ENCODE results near the gene TMEM266.

Gene TMEM266

DNA sequence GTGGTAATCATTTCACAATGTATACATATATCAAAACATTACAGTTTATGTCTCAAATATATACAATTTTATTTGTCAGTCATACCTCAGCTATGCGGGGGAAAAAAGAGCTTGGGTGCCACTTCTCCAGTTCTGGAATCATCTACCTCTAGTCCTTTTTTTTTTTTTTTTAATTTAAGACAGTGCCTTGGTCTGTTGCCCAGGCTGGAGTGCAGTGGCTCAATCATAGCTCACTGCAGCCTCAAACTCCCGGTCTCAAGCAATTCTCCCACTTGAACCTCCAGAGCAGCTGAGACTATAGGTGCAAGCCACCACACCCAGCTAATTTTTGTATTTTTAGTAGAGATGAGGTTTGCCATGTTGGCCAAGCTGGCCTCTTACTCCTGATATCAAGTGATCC, 67.4 kb downstream of the TMEM266 start:
- no peak for DNase-seq (ENCODE audit: low read depth in 3 of 3)

GRCh38 chr15:76127880-76128279, 68.1 kb downstream of the TMEM266 start:
- DNase-seq (ENCODE audit: low read depth in 3 of 3) = no peak

GRCh38 chr15:76134537-76134936, 74.8 kb downstream of the TMEM266 start:
- DNase-seq (ENCODE audit: low read depth in 3 of 3) = no peak

DNA sequence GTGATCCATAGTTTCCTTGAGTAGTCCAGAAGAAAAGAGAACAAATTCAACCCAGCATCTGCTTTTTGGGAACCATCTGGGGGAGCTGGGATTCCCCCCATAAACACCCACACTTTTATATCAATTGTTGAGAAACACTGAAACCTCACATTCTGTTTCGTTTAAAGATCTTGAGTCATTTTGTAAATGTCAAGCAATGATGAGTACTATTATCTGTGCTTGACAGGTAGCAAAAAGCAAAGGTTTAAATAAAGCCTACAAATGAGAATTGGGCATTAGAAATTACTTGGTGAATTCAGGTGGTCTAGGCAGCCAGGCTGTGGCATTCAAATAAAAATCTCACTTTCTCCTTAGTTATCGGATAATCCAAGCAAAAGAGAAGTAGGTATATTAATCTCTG, 75.7 kb downstream of the TMEM266 start:
- no peak for DNase-seq (ENCODE audit: low read depth in 3 of 3)

GRCh38 chr15:76138436-76138835, 78.7 kb downstream of the TMEM266 start:
- DNase-seq (ENCODE audit: low read depth in 3 of 3) = no peak

DNA sequence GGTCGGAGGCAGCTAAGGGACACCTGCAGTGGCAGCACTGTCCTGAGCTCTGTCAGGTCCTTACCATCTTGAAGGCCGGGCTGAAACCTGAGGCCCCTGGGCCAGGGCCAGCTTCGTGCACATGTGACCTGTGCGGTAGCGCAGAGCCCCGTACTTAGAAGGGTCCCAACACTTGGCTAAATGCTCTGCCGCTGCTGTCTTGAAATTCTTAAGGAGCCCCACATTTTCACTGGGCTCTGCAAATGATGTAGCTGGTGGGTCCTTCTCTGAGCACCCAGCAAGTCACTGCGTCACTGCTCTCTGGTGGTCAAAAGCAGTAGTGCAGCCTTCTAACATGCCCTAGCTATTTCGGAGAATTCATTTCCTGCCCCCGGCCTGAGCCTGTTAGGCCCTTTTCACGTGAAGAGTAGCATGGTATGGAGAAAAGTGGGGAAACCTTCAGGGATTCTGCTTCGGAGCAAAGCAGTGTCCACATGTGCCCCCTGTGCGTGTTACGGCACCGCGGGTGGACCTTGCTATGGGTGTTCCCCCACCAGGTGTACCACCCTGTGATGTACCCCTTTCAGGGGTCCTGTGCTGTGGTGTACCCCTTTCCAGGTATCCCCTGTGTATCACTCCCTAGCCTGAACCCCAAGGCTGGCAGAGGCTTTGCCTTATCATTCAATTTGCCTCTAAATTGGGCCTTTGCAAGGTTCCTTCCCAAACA, 79.7 kb downstream of the TMEM266 start:
- peak; percentile 58 to 71 (median 66) for DNase-seq (ENCODE audit: low read depth in 3 of 3)

GRCh38 chr15:76140074-76140464, 80.3 kb downstream of the TMEM266 start:
- DNase-seq (ENCODE audit: low read depth in 3 of 3) = no peak

GRCh38 chr15:76146812-76147211, 87.0 kb downstream of the TMEM266 start:
- no peak for DNase-seq (ENCODE audit: low read depth in 3 of 3)

GRCh38 chr15:76147906-76148570, 88.3 kb downstream of the TMEM266 start:
- peak; percentile 44 to 71 (median 45) for DNase-seq (ENCODE audit: low read depth in 3 of 3)

- no peak for DNase-seq (ENCODE audit: low read depth in 3 of 3)
Observed at GRCh38 chr15:76149291-76149915, 89.6 kb downstream of the TMEM266 start.

- DNase-seq (ENCODE audit: low read depth in 3 of 3) = no peak
Observed at GRCh38 chr15:76150513-76150912, 90.7 kb downstream of the TMEM266 start.

- DNase-seq (ENCODE audit: low read depth in 3 of 3) = peak; percentile 71 to 85 (median 71)
Observed at GRCh38 chr15:76150971-76151598, 91.3 kb downstream of the TMEM266 start.

- DNase-seq (ENCODE audit: low read depth in 3 of 3) = no peak
Observed at GRCh38 chr15:76151599-76151974, 91.8 kb downstream of the TMEM266 start.

DNA sequence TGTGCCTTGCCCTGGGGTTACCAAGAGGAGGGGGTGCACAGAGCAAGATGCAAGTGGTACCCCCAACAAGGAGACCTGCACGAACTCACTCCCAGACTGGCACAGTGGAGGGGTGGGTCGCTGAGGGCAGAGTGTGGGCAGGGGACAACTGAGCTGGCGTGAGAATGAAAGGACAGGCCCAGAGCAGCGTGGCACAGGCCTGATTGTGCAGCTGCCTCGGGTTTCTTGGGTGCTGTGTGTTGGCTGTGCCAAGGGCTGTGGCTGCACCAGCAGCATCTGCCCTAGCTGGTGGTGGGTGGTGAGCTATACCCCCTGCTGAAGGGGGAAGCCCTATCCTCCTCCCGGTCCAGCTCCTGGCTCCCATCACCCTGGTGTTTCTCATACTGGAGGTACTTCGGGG, 92.4 kb downstream of the TMEM266 start:
- no peak for DNase-seq (ENCODE audit: low read depth in 3 of 3)

DNA sequence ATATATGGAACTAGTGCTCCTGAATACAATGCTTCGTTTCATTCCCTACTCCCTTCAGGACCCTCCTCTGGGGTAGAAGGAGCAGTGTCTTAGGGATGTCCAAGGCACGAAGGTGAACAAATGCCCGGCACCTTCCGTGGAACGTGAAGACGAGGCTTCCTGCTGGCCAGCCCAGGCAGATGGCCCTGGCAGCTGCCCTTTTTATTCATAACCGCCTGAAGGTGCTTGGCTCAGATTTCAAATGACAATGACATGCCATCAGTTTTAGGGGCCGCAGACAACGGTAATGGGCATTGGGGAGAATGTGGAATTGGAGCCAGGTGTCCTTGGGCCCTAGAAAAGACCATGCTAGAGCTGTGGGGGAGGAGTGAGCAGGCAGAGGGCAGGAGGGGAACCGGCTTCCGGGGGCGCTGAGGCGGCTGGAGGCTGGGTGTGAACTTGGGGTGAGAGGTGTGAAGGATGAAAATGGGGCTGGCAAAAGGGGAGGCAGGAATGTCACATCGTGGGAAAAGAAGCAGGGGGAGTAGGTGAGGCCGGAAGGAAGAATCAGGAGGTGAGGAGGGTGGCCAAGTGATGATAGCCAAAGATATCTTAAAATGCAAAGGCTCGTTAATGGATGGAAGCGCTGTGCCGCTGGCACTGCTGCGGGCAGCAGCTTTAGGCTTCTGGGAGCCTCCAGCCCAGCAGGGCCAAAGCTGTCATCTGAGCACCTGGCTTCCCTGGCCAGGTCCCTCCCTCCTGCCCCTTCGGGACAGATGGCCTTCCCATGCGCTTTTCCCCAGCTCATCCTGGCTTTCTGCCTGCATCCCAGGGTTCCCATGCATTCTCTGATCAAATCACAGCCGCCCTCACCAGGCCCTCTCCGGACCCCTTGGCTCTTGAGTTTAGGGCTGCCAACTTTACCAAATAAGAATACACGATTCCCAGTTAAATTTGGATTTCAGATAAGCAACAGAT, 93.7 kb downstream of the TMEM266 start:
- no peak for DNase-seq (ENCODE audit: low read depth in 3 of 3)

DNA sequence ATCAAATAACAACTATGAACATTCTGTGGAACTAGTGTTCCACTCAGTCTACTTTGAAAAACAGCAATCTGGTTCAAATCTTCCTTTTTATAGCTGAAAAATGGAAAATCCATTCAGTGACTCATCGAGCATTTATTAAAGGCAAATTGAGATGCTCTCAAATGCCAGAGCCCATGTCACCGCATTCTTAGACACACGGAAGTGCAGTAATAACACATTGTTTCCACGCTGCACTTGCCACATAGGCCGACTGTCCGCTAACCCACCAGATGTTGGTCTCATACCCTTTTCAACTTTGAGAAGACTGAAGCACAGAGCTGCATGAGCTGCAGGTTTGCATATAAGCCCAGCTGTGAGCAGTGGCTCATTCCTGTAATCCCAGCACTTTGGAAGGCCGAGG, 95.9 kb downstream of the TMEM266 start:
- DNase-seq (ENCODE audit: low read depth in 3 of 3) = peak in 1 of 3 experiments; percentile 13

GRCh38 chr15:76158226-76158625, 98.4 kb downstream of the TMEM266 start:
- no peak for DNase-seq (ENCODE audit: low read depth in 3 of 3)

DNA sequence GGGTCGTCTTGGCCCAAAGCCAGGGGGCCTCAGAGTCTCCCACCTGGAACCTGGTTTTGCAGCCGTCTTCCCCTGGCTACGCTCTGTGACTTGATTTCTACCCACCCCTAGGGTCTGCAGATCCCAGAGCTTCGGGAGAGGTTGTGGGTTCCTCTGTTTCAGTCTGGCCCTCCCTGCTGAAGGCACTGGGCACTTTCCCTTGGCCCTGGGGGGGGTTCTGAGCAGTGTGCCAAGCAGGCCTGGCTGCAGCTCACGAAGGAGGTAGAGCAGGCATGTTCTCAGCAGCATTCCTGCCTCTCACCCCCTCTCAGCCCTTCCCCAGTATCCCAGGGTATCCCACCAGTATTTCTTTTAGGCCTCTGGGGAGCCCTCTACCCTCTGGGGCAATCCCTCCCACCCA, 99.0 kb downstream of the TMEM266 start:
- DNase-seq (ENCODE audit: low read depth in 3 of 3) = no peak

DNA sequence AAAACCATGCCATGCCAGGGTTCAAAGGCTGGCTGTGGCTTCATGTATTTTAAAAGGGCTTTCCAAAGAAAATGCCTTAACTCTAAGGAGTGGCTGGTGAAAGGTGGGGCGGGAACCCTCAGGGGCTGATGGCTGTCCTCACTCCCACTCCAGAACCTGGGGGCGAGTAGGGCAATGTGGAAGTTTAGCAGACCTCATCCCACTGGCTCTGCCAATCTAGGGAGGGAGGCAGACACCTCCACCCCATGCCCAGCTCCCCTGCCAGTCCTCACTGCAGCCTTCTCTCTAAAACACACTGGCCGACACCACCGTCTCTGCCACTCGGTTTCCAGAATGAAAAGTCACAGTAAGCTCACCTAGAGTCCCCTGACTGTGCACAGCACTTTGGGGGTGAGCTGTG, 99.5 kb downstream of the TMEM266 start:
- no peak for DNase-seq (ENCODE audit: low read depth in 3 of 3)

DNA sequence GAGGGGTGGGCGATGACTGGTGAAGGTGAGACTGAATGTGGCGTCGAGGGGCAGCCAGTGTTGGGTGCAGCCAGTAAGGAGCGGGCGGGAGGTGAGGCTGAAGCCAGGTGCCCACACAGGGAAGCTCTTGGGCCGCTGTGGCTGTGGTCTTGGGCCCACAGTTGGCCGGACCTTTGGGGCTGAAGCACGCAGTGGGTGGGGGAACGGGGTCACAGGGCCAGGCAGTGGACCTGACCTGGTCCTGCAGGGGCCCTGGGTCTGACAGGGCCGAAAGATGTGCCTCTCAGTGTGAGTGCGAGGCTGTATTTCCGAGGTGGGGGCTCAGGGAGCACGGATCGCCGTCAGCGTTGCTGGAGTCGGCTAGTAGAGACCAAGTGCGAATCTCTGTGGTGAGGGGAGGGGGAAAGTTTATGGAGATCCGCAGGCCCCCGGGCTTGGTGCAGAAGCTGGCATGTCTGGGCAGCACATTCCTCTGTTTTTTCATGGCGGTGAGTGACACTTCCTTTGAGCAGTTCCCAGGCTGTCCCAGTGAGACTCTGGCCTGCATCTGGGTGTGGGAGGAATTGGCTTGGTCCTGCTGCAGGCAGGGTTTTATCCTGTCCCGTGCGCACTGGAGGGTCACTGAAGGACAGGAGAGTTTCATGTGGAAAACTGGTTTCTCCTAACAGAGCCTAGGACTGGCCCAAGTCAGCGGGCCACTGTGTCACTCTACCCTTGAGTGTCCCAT, 100.8 kb downstream of the TMEM266 start:
- no peak for DNase-seq (ENCODE audit: low read depth in 3 of 3)
